A549 (cell line): ENCODE measurements around the gene IL23A. TPM values are rescaled to one million over a fixed set of nuclear protein-coding genes. Genes with fewer than 3 reads are reported as not detected.
A peak's percentile ranks its signal among the peaks of the same experiment; 100 is the strongest.

Experiments
- ATAC-seq, 2 experiments: fragments of 200-7000 bp in 1 of 2; fragments of >200 bp in 1 of 2; cut with Nextera tagmentation in 1 of 2; cut with Tn5 transposase in 1 of 2; 3 replicates each; pipeline versions ENCODE4 v1.8.0 to v1.9.1; 2018 to 2020; ENCODE audit warnings: mild to moderate bottlenecking in 1 of 2, moderate library complexity in 1 of 2
- CTCF ChIA-PET: fragments of 300-600 bp; sonication (Branson Sonifier 250); formaldehyde crosslinking; extraction: SDS; loops from one replicate; lab custom pipeline; 2021; ENCODE audit warnings: antibody characterized with exemption, inconsistent platforms; lab: Yijun Ruan, JAX
- POLR2A ChIA-PET: fragments of 350-600 bp; formaldehyde crosslinking; extraction: SDS; loops from one replicate; lab custom pipeline; 2021; ENCODE audit warnings: antibody characterized with exemption, inconsistent platforms; lab: Yijun Ruan, JAX
- DNase-seq, 2 experiments: peaks; one replicate each; pipeline versions ENCODE4 v3.0.0 to v3.0.0-alpha.2; 2011 to 2016; ENCODE audit warnings: low read depth in 1 of 2, low spot score in 1 of 2
- FAIRE-seq: peaks from 2 replicates; lab custom pipeline; 2011; peaks lifted over from hg19 to GRCh38; lab: Jason Lieb, UNC
- H3K27ac ChIP-seq, 2 experiments: fragments of >200 bp; sonication (Bioruptor Twin); formaldehyde crosslinking; 3 replicates each; pipeline ENCODE4 v1.5.1; 2016 to 2017
- H3K4me1 ChIP-seq: fragments of >200 bp; sonication (Bioruptor Twin); formaldehyde crosslinking; 3 replicates; pipeline ENCODE4 v1.6.1; 2016
- H3K4me2 ChIP-seq: fragments of >200 bp; sonication (Bioruptor Twin); formaldehyde crosslinking; 3 replicates; pipeline ENCODE4 v1.6.1; 2016
- H3K4me3 ChIP-seq: fragments of >200 bp; sonication (Bioruptor Twin); formaldehyde crosslinking; 3 replicates; pipeline ENCODE4 v1.5.1; 2016
- H3K9me3 ChIP-seq: fragments of >200 bp; sonication (Bioruptor Twin); formaldehyde crosslinking; 3 replicates; pipeline ENCODE4 v1.6.1; 2016
- BHLHE40 ChIP-seq: IDR thresholded peaks from 2 replicates; pipeline ENCODE4 v1.6.1; 2012; ENCODE audit warnings: low read depth, low read length, inconsistent platforms
- EHF ChIP-seq: fragments of 250-450 bp; sonication (Bioruptor Pico); IDR thresholded peaks from 2 replicates; pipeline ENCODE4 v1.5.0; 2020; ENCODE audit warnings: mild to moderate bottlenecking
- EP300 ChIP-seq, 2 experiments: fragments of >200 bp; sonication (Bioruptor Twin); formaldehyde crosslinking; IDR thresholded peaks; 2 replicates in 1 of 2; 3 replicates in 1 of 2; pipeline ENCODE4 v1.6.1; 2016 to 2017
- FOSB ChIP-seq: fragments of 250-450 bp; sonication (Bioruptor Pico); IDR thresholded peaks from 2 replicates; pipeline ENCODE4 v1.5.0; 2020; ENCODE audit warnings: mild to moderate bottlenecking, moderate library complexity
- FOSL2 ChIP-seq, 2 experiments: fragments of 450-650 bp in 1 of 2; fragments of >200 bp in 1 of 2; sonication (Bioruptor Twin) in 1 of 2; formaldehyde crosslinking; IDR thresholded peaks; 2 replicates each; pipeline versions ENCODE4 v1.5.0 to v1.6.1; 2016 to 2020; ENCODE audit warnings: mild to moderate bottlenecking in 1 of 2, moderate library complexity in 1 of 2
- HDAC2 ChIP-seq: fragments of 200-600 bp; sonication (generic); IDR thresholded peaks from 2 replicates; pipeline ENCODE4 v1.6.1; 2016
- HEYL ChIP-seq: fragments of 250-450 bp; sonication (Bioruptor Pico); IDR thresholded peaks from 2 replicates; pipeline ENCODE4 v1.8.0; 2021; ENCODE audit warnings: mild to moderate bottlenecking, moderate library complexity
- HOXA7 ChIP-seq: fragments of 250-450 bp; sonication (Bioruptor Pico); IDR thresholded peaks from 2 replicates; pipeline ENCODE4 v1.5.0; 2020; ENCODE audit warnings: mild to moderate bottlenecking, moderate library complexity
- HOXB13 ChIP-seq: fragments of 250-450 bp; sonication (Bioruptor Pico); IDR thresholded peaks from 2 replicates; pipeline ENCODE4 v1.5.0; 2020; ENCODE audit warnings: low read depth, mild to moderate bottlenecking, moderate library complexity
- JUN ChIP-seq, 2 experiments: fragments of >200 bp; sonication (Bioruptor Twin); formaldehyde crosslinking; IDR thresholded peaks; 2 replicates in 1 of 2; 3 replicates in 1 of 2; pipeline ENCODE4 v1.6.1; 2016 to 2017
- JUNB ChIP-seq: fragments of >200 bp; sonication (Bioruptor Twin); formaldehyde crosslinking; IDR thresholded peaks from 2 replicates; pipeline ENCODE4 v1.6.1; 2016
- MAFK ChIP-seq: fragments of 450-650 bp; IDR thresholded peaks from 2 replicates; pipeline ENCODE4 v1.6.1; 2014; ENCODE audit not compliant: partially characterized antibody
- MYC ChIP-seq: IDR thresholded peaks from 2 replicates; pipeline ENCODE4 v1.6.1; 2012; ENCODE audit warnings: mild to moderate bottlenecking, inconsistent platforms, low read length, improper control_type of control experiment, borderline replicate concordance
- NFE2L2 ChIP-seq: fragments of 150-350 bp; conservative IDR thresholded peaks from 2 replicates; pipeline ENCODE4 v1.6.1; 2014; ENCODE audit warnings: low read length
- NPAS2 ChIP-seq: fragments of 250-450 bp; sonication (Bioruptor Pico); IDR thresholded peaks from 2 replicates; pipeline ENCODE4 v1.8.0; 2022; ENCODE audit warnings: mild to moderate bottlenecking, moderate library complexity, borderline replicate concordance
- NR3C1 ChIP-seq: fragments of >200 bp; sonication (Bioruptor Twin); formaldehyde crosslinking; IDR thresholded peaks from 3 replicates; pipeline ENCODE4 v1.6.1; 2017
- POLR2A ChIP-seq: IDR thresholded peaks from 2 replicates; pipeline ENCODE4 v1.6.1; 2012; ENCODE audit warnings: mild to moderate bottlenecking, low read length
- RAD21 ChIP-seq, 2 experiments: fragments of >200 bp in 1 of 2; sonication (Bioruptor Twin) in 1 of 2; formaldehyde crosslinking in 1 of 2; IDR thresholded peaks in 1 of 2; conservative IDR thresholded peaks in 1 of 2; 2 replicates in 1 of 2; 3 replicates in 1 of 2; pipeline ENCODE4 v1.6.1; 2012 to 2018; ENCODE audit warnings: inconsistent platforms in 1 of 2
- RARB ChIP-seq: fragments of 250-450 bp; sonication (Bioruptor Pico); IDR thresholded peaks from 2 replicates; pipeline ENCODE4 v1.8.0; 2021; ENCODE audit warnings: mild to moderate bottlenecking, moderate library complexity
- RNF2 ChIP-seq: fragments of 200-600 bp; sonication (generic); IDR thresholded peaks from 2 replicates; pipeline ENCODE4 v1.6.1; 2016; ENCODE audit warnings: low read depth, mild to moderate bottlenecking, antibody characterized with exemption, moderate library complexity, borderline replicate concordance
- SMC3 ChIP-seq: fragments of >200 bp; sonication (Bioruptor Twin); formaldehyde crosslinking; IDR thresholded peaks from 3 replicates; pipeline ENCODE4 v1.6.1; 2018; ENCODE audit warnings: inconsistent platforms
- SREBF2 ChIP-seq: fragments of 450-650 bp; IDR thresholded peaks from 2 replicates; pipeline ENCODE4 v1.6.1; 2014; ENCODE audit warnings: mild to moderate bottlenecking, moderate library complexity
- TP53 ChIP-seq: fragments of 250-450 bp; sonication (Bioruptor Pico); IDR thresholded peaks from 2 replicates; pipeline ENCODE4 v1.5.0; 2021; ENCODE audit warnings: mild to moderate bottlenecking, moderate library complexity
- ZC3H11A ChIP-seq: fragments of 450-650 bp; IDR thresholded peaks from 2 replicates; pipeline ENCODE4 v1.6.1; 2014; ENCODE audit warnings: antibody characterized with exemption, mild to moderate bottlenecking
- ZFP36 ChIP-seq: fragments of 450-650 bp; IDR thresholded peaks from 2 replicates; pipeline ENCODE4 v1.6.1; 2014; ENCODE audit warnings: borderline replicate concordance; ENCODE audit not compliant: partially characterized antibody
- WGBS: methylation state at CpG from one replicate; pipeline ENCODE4 v1.1.6; 2017; ENCODE audit errors: missing lambda C conversion rate; 5-methylcytosine and 5-hydroxymethylcytosine counted together
- polyA plus RNA-seq, 4 experiments: library from polyadenylated mRNA; depleted of rRNA in 3 of 4; stranded (reverse); fragments of >200 nt; fragmentation: RNase III in 1 of 4; extraction: RNeasy Plus Mini Kit Qiagen cat#74134 plus additional on column Dnase treatment in 1 of 4; gene quantifications; 2 replicates in 3 of 4; 3 replicates in 1 of 4; pipeline ENCODE4 v1.2.3, GENCODE V29; 2011 to 2017
- TF ChIP-seq, protein P1 (sequence below): IDR thresholded peaks from 2 replicates; pipeline ENCODE4 v1.6.1; 2012
- TF ChIP-seq, protein P2 (sequence below): fragments of >200 bp; sonication (Bioruptor Twin); formaldehyde crosslinking; IDR thresholded peaks from 3 replicates; pipeline ENCODE4 v1.6.1; 2016
- TF ChIP-seq, protein P3 (sequence below): IDR thresholded peaks from 2 replicates; pipeline ENCODE4 v1.6.1; 2012; ENCODE audit warnings: low read depth, borderline replicate concordance

IL23A gene
- polyA plus RNA-seq, 2 of the 4 experiments (the other 2 are of a cell fraction), result 0.21 to 0.31 TPM

DNA sequence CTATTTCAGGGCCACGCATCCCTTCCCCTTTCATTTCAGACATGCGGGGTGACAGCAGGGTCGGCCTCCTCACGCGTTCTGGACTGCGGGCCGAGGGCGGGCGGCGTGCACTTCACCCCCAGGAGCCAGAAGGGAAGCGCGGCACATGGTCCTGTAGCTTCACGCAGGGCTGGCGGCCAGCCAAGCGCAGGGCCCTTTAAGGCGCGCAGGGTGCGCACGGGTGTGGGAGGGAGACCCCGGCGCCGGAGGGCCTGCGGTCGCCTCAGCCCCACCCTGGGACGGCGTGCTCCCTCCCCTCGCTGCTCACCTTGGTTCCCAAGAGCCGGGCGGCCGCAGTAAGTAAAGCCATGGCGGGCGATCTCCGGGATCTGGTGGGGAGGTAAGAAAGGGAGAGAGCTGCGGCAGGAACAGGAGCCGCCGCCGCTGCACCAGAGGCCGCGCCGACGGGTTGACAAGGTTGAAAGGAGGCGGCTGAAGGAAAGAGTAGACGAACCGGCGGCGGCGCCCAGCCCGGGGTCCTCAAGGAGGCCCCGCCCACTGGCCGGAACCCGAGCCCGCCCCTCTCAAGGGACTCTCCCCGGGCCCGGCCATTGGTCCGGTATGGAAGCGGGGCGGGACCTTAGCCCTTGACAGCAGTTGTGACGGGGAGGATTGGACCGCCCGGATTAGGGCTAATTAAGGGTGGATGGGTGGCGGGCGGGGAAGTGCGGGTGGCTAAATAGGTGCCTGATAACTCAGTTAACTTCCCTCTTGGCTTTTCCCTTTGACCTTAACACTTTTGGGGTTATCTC is 38.6 kb upstream of the IL23A start, which contains the start of gene CS (continued):
- TF ChIP-seq, protein P1, sequence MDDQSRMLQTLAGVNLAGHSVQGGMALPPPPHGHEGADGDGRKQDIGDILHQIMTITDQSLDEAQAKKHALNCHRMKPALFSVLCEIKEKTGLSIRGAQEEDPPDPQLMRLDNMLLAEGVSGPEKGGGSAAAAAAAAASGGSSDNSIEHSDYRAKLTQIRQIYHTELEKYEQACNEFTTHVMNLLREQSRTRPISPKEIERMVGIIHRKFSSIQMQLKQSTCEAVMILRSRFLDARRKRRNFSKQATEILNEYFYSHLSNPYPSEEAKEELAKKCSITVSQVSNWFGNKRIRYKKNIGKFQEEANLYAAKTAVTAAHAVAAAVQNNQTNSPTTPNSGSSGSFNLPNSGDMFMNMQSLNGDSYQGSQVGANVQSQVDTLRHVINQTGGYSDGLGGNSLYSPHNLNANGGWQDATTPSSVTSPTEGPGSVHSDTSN, result peak; percentile 45; the same call in 1 of the 2 replicates
- TF ChIP-seq, protein P2, sequence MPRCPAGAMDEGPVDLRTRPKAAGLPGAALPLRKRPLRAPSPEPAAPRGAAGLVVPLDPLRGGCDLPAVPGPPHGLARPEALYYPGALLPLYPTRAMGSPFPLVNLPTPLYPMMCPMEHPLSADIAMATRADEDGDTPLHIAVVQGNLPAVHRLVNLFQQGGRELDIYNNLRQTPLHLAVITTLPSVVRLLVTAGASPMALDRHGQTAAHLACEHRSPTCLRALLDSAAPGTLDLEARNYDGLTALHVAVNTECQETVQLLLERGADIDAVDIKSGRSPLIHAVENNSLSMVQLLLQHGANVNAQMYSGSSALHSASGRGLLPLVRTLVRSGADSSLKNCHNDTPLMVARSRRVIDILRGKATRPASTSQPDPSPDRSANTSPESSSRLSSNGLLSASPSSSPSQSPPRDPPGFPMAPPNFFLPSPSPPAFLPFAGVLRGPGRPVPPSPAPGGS, result peak; percentile 73; the same call in 2 of the 3 replicates
- TF ChIP-seq JUN (IDR thresholded peaks at IDR 0.05), result peak; percentile 68 to 77; a peak in 3 of 5 replicates
- TF ChIP-seq POLR2A, result peak; percentile 42
- TF ChIP-seq HOXB13 (CRISPR knock-in tag), result no peak

DNA sequence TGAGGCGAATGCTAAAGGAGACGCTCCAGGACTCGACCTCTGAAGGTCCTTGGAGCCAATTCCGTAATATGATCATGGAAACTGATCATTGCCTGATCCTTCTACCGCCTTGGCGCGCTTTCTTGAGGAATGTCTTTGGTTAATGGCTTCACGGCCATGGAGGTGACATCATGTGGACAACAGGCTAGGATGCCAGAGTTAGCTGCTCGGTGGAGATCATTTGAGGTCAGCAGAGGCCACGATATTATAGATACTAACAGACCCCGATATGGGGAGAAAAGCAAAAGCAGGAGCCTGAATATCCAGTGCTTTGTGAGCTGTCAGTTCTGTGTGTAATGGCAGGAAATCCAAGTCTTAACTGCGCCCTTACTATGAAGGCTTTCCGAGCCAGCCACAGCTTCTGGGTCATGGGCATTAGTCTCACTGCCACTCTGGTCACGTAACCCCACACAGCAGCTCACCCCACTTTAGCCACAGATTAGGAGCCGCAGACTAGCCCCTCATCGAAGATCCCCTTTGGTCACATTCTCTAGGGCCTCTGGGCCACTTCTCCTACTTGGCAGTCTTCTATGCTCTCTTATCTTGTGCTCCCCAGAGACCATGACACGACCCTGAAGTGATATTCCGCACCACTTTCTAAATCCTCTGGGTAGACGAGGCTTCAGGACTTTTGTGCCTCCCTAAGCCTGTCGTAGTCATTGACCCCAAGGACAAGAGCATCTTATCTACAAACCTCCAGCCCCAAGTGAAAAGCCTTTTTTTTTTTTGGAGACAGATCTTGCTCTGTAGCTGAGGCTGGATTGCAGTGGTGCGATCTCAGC is 37.8 kb upstream of the IL23A start:
- Histone ChIP-seq H3K4me1 (peaks cover 23% of the 10 kb centered on the region; the same call in 2 of the 3 replicates), H3K4me3 (peak overlapping the region; percentile 69), H3K9me3 (no peaks in the 10 kb centered on the region), H3K27ac (peak overlapping the region; percentile 68 to 90), H3K4me2 (peak overlapping the region; percentile 78)
- 70% methylated on average over 21 of the region's 21 CpGs for WGBS
- TF ChIP-seq SMC3 (no peak), NR3C1 (no peak), RAD21 (conservative IDR thresholded peaks at IDR 0.05 in 1 of 2, IDR thresholded peaks at IDR 0.05 in 1 of 2) (no peak), FOSL2 (IDR thresholded peaks at IDR 0.05) (no peak), FOSL2 (CRISPR knock-in tag; IDR thresholded peaks at IDR 0.05) (no peak), ZC3H11A (no peak), EHF (peak; percentile 68; the same call in 1 of the 2 replicates), MYC (no peak), HDAC2 (no peak), ZFP36 (no peak), FOSB (CRISPR knock-in tag) (0 out of 2 replicates have a peak, but pooled peaks have one; percentile 68), EP300 (IDR thresholded peaks at IDR 0.05) (no peak), HOXB13 (CRISPR knock-in tag) (0 out of 2 replicates have a peak, but pooled peaks have one; percentile 44)
- TF ChIP-seq, protein P3, sequence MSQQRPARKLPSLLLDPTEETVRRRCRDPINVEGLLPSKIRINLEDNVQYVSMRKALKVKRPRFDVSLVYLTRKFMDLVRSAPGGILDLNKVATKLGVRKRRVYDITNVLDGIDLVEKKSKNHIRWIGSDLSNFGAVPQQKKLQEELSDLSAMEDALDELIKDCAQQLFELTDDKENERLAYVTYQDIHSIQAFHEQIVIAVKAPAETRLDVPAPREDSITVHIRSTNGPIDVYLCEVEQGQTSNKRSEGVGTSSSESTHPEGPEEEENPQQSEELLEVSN, result no peak
- ChIA-PET POLR2A (interaction anchor here (0.6 to 2.9 kb wide), 3 partner anchors 15 to 245 kb away, joined by 3 to 11 read pairs (median 9); partner anchors contain the start of gene CNPY2), CTCF (interaction anchor here (1.1 kb wide), 2 partner anchors 31 to 91 kb away, joined by 3 to 4 read pairs; no protein-coding TSS in a partner anchor)
- DNase-seq (no peak), ATAC-seq (peak; percentile 3 to 5; a peak in 4 of 6 replicates), FAIRE-seq (no peak)

DNA sequence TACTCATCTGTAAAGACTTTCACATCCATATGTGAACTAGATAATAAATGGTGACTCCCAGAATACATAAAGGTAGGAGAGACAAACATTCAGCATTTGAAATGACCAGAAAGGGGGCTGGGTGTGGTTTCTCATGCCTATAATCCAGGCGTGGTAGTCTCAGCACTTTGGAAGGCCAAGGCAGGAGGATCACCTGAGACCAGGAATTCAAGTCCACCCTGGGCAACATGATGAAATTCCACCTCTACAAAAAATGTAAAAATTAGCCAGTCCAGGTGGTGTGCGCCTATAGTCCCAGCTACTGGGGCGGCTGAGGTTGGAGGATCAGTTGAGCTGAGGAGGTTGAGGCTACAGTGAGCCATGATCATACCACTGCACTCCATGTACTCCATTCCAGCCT is 34.4 kb upstream of the IL23A start:
- Histone ChIP-seq H3K27ac (no peak overlapping the region), H3K4me3 (no peak overlapping the region), H3K4me1 (peaks cover 6% of the 10 kb centered on the region; the same call in 2 of the 3 replicates), H3K4me2 (no peak overlapping the region), H3K9me3 (no peaks in the 10 kb centered on the region)
- POLR2A ChIA-PET, result no interaction called here
- FAIRE-seq (no peak), DNase-seq (no peak), ATAC-seq (no peak)
- CTCF ChIA-PET, result interaction anchor here (0.9 to 1.4 kb wide), 3 partner anchors 10 to 81 kb away, joined by 3 to 4 read pairs (median 4); partner anchors contain the start of gene CNPY2
- TF ChIP-seq RARB (no peak), JUN (IDR thresholded peaks at IDR 0.05) (no peak), JUNB (no peak), TP53 (CRISPR knock-in tag) (no peak), RNF2 (no peak), SREBF2 (no peak), ZFP36 (no peak), NFE2L2 (no peak), MAFK (no peak), HOXA7 (CRISPR knock-in tag) (no peak), RAD21 (conservative IDR thresholded peaks at IDR 0.05 in 1 of 2, IDR thresholded peaks at IDR 0.05 in 1 of 2) (no peak), HDAC2 (no peak), BHLHE40 (no peak), HEYL (no peak), NPAS2 (no peak)
- WGBS, result 98% methylated on average over 3 of the region's 3 CpGs
